ENCODE results near the gene SYT17. TPM values are rescaled to one million over a fixed set of nuclear protein-coding genes. Genes with fewer than 3 reads are reported as not detected.

Gene SYT17
- total RNA-seq, 1 donor: 0.52 TPM

- no peaks in the 10 kb centered on the region for H3K27me3 ChIP-seq (ENCODE audit: insufficient read depth, low read length)
- no peaks in the 10 kb centered on the region for H3K9me3 ChIP-seq (ENCODE audit: low read depth, low read length)
- H3K4me3 ChIP-seq (ENCODE audit: low read length): no peak overlapping the region
- H3K4me1 ChIP-seq (ENCODE audit: insufficient read depth, low read length): peaks cover 14% of the 10 kb centered on the region
Measured at GRCh38 chr16:19294156-19294649, 126.2 kb downstream of the SYT17 start.

DNA sequence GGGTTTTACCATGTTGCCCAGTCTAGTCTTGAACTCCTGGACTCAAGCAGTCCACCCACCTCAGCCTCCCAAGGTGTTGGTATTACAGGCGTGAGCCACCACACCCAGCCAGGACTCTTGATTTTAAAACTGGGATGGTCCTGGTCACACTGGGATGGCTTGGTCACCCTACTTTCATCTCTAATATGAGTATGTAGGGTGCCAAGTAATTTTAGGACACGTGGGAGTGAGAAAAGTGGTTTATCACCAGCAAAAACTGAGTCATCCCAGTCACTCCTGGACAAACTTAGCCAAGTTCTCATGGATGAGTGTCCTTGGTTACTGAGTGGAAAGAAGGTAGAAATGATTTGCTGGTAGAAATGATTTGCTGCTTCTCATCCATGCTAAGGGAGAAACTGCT lies 127.4 kb downstream of the SYT17 start:
- Histone ChIP-seq H3K4me3 (ENCODE audit: low read length) (no peak overlapping the region), H3K27me3 (ENCODE audit: insufficient read depth, low read length) (no peaks in the 10 kb centered on the region), H3K9me3 (ENCODE audit: low read depth, low read length) (no peaks in the 10 kb centered on the region), H3K4me1 (ENCODE audit: insufficient read depth, low read length) (peaks cover 14% of the 10 kb centered on the region)

- Histone ChIP-seq H3K4me3 (ENCODE audit: low read length) (no peak overlapping the region), H3K27me3 (ENCODE audit: insufficient read depth, low read length) (no peaks in the 10 kb centered on the region), H3K9me3 (ENCODE audit: low read depth, low read length) (no peaks in the 10 kb centered on the region), H3K4me1 (ENCODE audit: insufficient read depth, low read length) (peaks cover 14% of the 10 kb centered on the region)
Measured at GRCh38 chr16:19297454-19297853, 129.4 kb downstream of the SYT17 start.

DNA sequence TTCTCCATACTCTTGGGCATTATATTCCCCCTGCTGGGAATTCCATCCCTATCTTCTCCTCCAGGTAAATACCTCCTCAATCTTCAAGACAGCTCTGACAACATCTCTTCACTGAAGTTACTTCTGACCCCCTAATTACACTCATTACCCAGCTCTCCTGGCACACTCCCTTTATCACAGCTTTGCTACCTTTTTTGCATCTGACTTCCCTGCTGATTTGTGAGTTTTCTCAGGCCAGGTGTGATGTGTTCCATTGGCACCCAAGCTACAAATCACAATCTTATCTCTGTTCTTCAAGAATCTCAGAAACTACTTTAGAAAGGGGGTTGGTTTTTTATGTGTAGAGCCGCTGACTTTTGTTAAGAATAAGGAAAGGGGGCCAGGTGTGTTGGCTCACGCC lies 131.5 kb downstream of the SYT17 start:
- Histone ChIP-seq H3K27me3 (ENCODE audit: insufficient read depth, low read length) (no peaks in the 10 kb centered on the region), H3K4me3 (ENCODE audit: low read length) (no peak overlapping the region), H3K9me3 (ENCODE audit: low read depth, low read length) (no peaks in the 10 kb centered on the region), H3K4me1 (ENCODE audit: insufficient read depth, low read length) (peaks cover 6% of the 10 kb centered on the region)

DNA sequence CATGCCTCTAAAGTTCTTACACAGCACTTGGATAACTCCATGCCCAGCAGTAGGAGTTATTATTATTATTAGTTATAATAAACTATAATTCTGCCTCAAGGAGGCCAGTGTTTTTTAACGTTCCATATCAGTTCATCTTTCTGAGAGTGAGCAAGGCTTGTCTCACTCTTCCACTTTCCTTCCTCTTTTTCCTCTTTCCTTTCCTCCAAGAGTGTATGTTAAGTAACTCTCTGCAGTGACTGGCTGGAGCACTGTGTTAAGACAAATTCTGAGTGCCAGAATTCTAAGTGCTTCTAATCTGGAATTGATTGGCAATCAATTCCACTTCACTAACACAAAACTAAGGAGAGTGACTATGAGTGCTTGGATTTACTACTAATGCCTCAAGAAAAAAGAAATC lies 133.9 kb downstream of the SYT17 start:
- Histone ChIP-seq H3K4me1 (ENCODE audit: insufficient read depth, low read length) (peaks cover 4% of the 10 kb centered on the region), H3K4me3 (ENCODE audit: low read length) (no peak overlapping the region), H3K9me3 (ENCODE audit: low read depth, low read length) (no peaks in the 10 kb centered on the region), H3K27me3 (ENCODE audit: insufficient read depth, low read length) (no peaks in the 10 kb centered on the region)

DNA sequence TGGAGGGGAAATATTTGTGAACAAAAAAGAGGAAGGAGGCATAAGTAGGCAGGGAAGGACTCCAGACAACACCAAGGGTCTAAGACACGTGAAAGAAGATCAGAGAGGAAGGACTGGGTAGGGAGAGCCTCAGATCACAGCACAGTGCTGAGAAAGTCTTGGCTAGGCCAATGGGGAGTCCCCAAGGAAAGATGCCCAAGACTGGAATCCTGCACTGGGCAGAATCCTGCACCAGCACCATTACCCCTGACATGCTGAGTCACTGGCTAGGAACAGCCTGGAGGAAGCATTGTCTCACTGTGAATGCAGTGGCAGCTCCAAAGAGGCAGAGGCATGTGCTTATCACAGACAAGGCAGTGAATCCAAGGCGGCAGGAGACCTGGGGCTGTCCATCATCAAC lies 136.7 kb downstream of the SYT17 start:
- Histone ChIP-seq H3K4me1 (ENCODE audit: insufficient read depth, low read length) (peaks cover 4% of the 10 kb centered on the region), H3K4me3 (ENCODE audit: low read length) (no peak overlapping the region), H3K9me3 (ENCODE audit: low read depth, low read length) (no peaks in the 10 kb centered on the region), H3K27me3 (ENCODE audit: insufficient read depth, low read length) (no peaks in the 10 kb centered on the region)

GRCh38 chr16:19305443-19305842 lies 137.4 kb downstream of the SYT17 start:
- Histone ChIP-seq H3K4me1 (ENCODE audit: insufficient read depth, low read length) (peaks cover 4% of the 10 kb centered on the region), H3K27me3 (ENCODE audit: insufficient read depth, low read length) (no peaks in the 10 kb centered on the region), H3K4me3 (ENCODE audit: low read length) (no peak overlapping the region), H3K9me3 (ENCODE audit: low read depth, low read length) (no peaks in the 10 kb centered on the region)

GRCh38 chr16:19307587-19308241 lies 139.7 kb downstream of the SYT17 start:
- peaks cover 4% of the 10 kb centered on the region for H3K4me1 ChIP-seq (ENCODE audit: insufficient read depth, low read length)

DNA sequence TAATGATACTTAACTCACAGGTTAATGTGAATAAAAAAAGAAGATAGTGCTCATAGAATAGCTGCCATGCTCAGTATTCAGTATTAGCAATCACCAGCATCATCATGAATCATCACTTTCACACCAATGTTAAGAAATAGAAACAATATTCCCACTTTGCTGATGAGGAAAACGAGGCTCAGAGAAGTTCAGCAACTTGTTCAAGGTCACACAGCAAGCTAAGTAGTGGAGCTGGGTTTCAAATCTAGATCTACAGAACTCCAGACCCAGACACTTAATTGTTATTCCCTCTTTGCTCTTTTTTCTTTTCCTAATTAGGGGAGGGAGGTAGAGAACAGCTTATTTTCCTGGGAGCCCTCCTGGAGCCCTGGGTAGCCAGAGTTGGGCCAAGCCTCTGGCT lies 140.4 kb downstream of the SYT17 start:
- Histone ChIP-seq H3K4me3 (ENCODE audit: low read length) (no peak overlapping the region), H3K9me3 (ENCODE audit: low read depth, low read length) (no peaks in the 10 kb centered on the region), H3K4me1 (ENCODE audit: insufficient read depth, low read length) (peaks cover 4% of the 10 kb centered on the region), H3K27me3 (ENCODE audit: insufficient read depth, low read length) (no peaks in the 10 kb centered on the region)

More at GRCh38 chr16:19307587-19308241, 139.7 kb downstream of the SYT17 start:
- Histone ChIP-seq H3K9me3 (ENCODE audit: low read depth, low read length) (no peaks in the 10 kb centered on the region), H3K27me3 (ENCODE audit: insufficient read depth, low read length) (no peaks in the 10 kb centered on the region), H3K4me3 (ENCODE audit: low read length) (no peak overlapping the region)

GRCh38 chr16:19309178-19309577 lies 141.1 kb downstream of the SYT17 start:
- H3K9me3 ChIP-seq (ENCODE audit: low read depth, low read length): no peaks in the 10 kb centered on the region
- H3K27me3 ChIP-seq (ENCODE audit: insufficient read depth, low read length): no peaks in the 10 kb centered on the region
- no peak overlapping the region for H3K4me3 ChIP-seq (ENCODE audit: low read length)
- H3K4me1 ChIP-seq (ENCODE audit: insufficient read depth, low read length): peaks cover 4% of the 10 kb centered on the region

DNA sequence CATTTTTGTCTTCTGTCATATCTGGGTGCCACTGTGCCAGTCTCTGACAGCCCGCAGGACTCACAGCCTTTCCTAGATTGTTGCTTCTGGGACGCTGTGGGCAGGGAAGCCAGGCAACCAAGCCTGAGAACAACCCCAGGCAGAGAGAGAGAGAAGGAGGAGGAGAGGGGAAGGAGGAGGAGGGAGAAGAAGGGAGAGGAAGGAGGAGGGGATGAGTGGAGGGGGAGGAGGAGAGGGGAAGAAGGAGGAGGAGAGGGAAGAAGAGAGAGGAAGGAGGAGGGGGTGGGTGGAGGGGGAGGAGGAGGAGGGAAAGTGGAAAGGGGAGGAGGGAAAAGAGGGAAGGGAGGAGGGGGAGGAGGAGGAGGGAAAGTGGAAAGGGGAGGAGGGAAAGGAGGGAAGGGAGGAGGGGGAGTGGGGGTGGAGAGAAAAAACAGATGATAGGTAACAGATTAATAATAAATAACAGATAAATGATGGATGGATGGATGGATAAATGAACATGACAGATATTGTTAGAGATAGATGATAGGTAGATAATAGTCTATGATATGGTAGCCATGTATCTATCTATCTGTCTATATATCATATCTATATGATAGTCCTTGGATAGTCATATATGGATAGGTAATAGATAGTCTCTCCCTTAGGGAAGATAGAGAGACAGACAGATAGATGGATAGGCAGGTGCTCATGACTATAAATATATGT lies 146.8 kb downstream of the SYT17 start:
- Histone ChIP-seq H3K27me3 (ENCODE audit: insufficient read depth, low read length) (no peaks in the 10 kb centered on the region), H3K4me1 (ENCODE audit: insufficient read depth, low read length) (no peaks in the 10 kb centered on the region), H3K9me3 (ENCODE audit: low read depth, low read length) (no peaks in the 10 kb centered on the region), H3K4me3 (ENCODE audit: low read length) (no peak overlapping the region)

- H3K9me3 ChIP-seq (ENCODE audit: low read depth, low read length): no peaks in the 10 kb centered on the region
- H3K4me1 ChIP-seq (ENCODE audit: insufficient read depth, low read length): no peaks in the 10 kb centered on the region
- H3K4me3 ChIP-seq (ENCODE audit: low read length): no peak overlapping the region
- no peaks in the 10 kb centered on the region for H3K27me3 ChIP-seq (ENCODE audit: insufficient read depth, low read length)
Measured at GRCh38 chr16:19315889-19316433, 147.9 kb downstream of the SYT17 start.

- no peak overlapping the region for H3K4me3 ChIP-seq (ENCODE audit: low read length)
- H3K4me1 ChIP-seq (ENCODE audit: insufficient read depth, low read length): no peaks in the 10 kb centered on the region
- no peaks in the 10 kb centered on the region for H3K27me3 ChIP-seq (ENCODE audit: insufficient read depth, low read length)
- no peaks in the 10 kb centered on the region for H3K9me3 ChIP-seq (ENCODE audit: low read depth, low read length)
Measured at GRCh38 chr16:19316846-19317245, 148.8 kb downstream of the SYT17 start.

Data from mononuclear cell (primary cell).